GM21737 (cell line): ENCODE results near the gene INMT.

Experiments
- ATAC-seq: cut with Tn5 transposase; IDR thresholded peaks from one replicate; pipeline ENCODE4 v1.9.1; 2021; ENCODE audit warnings: mild to moderate bottlenecking, moderate library complexity; ENCODE audit not compliant: unreplicated experiment

The INMT gene

DNA sequence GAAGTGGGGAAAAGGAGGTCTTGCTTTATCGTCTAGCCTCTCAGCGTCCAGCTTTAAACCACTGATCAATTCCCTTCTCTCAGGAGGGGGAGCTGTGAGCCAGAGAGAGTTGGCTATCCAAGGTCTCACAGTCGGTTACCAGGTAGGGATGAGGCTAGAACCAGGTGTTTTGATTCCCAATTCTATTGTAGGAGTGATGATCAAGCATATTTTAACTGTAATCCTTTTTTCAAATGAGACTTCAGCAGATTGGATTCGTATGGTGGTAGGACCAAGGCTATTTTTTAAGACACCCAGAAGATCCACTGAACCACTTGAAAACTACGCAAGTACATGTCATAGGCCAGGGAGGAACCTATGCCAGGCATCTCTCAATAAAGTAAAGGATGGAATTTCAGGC, 27.6 kb downstream of the INMT start:
- no peak for ATAC-seq

DNA sequence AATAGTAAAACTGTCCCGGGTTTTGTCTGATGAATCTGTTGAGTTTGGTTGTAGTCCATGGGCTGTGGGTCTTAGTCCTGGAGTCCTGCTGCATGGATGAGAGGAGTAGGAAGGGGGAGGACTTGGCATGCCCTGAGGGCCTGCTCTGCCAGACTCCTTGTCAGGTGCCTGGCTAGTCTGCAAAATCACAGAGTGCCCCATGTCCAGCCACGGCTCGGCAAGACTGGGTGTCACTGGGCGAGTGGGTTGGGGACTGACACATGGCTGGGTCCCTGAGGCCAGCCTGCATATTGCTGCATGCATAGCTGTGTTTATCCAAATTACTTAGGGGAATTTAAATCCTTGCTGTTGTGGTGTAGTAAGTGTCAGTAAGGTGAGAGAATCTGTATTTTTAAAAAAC, 29.0 kb downstream of the INMT start:
- no peak for ATAC-seq

- no peak for ATAC-seq
Measured at GRCh38 chr7:30782690-30783089, 30.8 kb downstream of the INMT start.

GRCh38 chr7:30785786-30786185, 33.9 kb downstream of the INMT start:
- no peak for ATAC-seq

- no peak for ATAC-seq
Measured at GRCh38 chr7:30787486-30787885, 35.6 kb downstream of the INMT start.

DNA sequence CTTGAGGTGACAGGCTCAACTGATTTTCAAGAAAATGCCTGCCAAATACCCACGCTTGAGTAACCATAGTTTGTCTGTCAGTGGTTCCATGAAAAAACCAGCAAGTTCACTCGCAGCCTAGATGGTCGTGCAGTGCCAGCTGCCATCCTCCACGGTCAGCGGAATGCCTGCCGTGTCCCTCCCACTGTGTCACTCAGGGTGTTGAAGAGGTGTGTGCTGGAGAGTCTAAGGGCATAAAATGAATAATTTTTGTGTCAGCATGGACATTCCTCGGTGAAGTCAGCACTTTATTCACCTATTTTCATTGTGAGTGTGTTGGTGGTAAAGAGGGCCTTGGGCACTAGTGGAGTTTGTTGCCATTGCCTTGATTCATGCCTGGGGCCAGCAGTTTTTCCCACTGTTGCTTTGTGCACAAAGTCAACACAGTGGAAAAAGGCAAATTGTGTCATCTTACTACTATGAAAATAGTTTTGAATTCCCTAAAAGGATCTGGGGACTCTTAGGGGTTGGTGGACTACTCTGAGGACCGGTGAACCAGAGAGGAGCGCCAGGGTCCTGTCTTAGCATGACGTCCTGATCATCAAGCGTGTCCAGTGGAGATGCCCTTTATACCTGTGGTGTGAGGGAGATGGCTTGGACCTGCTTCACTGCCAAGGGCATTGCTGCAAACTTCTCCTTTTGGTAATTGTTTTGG, 36.9 kb downstream of the INMT start:
- ATAC-seq, result no peak

- no peak for ATAC-seq
Measured at GRCh38 chr7:30789334-30789711, 37.4 kb downstream of the INMT start.

DNA sequence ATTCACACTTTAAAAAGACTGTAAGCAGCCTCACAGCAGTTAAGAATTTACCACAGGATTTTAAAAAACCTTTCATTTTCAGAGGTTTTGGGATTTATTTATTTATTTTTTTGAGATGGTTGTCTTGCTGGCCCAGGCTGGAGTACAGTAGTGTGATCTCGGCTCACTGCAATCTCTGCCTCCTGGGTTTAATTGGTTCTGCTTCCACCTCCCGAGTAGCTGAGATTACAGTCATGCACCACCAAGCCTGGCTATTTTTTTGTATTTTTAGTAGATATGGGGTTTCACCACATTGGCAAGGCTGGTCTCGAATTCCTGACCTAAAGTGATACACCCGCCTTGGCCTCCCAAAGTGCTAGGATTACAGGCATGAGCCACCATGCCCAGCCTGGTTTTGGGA, 38.4 kb downstream of the INMT start:
- ATAC-seq, result no peak

GRCh38 chr7:30791114-30791513, 39.2 kb downstream of the INMT start:
- no peak for ATAC-seq

DNA sequence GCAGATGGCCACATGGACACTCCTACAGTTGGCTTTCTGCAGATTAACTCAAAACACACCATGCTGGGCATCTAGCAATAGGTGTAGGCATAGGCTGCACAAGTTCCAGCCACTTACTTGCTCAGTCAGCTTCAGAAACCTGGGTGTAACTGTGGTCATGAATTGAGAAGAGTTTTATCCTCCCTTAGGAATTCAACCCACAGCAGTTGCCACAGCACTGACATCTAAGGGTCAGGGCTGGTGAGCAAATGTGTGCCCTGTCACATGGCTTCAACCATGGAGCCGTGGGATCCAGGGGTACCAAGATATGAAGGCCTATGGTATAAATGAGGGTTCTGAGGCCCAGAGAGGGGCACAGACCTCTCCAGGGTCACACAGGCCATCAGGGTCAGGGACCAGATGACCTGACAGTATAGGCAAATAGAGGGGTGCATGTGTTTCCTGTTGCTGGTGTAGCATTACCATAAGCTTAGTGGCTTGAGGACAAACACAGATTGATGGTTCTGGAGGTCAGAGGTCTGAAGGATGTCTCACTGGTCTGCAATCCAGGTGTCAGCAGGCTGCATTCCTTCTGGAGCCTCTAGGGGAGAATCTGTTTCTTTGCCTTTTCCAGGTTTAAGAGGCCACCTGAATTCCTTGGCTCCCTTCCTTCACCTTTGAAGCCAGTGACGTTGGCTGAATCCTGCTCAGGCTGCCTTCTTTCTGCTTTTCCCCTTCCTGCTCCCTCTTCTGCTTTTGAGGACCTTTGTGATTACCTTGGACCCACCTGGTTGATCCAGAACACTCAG, 43.4 kb downstream of the INMT start:
- ATAC-seq, result no peak

DNA sequence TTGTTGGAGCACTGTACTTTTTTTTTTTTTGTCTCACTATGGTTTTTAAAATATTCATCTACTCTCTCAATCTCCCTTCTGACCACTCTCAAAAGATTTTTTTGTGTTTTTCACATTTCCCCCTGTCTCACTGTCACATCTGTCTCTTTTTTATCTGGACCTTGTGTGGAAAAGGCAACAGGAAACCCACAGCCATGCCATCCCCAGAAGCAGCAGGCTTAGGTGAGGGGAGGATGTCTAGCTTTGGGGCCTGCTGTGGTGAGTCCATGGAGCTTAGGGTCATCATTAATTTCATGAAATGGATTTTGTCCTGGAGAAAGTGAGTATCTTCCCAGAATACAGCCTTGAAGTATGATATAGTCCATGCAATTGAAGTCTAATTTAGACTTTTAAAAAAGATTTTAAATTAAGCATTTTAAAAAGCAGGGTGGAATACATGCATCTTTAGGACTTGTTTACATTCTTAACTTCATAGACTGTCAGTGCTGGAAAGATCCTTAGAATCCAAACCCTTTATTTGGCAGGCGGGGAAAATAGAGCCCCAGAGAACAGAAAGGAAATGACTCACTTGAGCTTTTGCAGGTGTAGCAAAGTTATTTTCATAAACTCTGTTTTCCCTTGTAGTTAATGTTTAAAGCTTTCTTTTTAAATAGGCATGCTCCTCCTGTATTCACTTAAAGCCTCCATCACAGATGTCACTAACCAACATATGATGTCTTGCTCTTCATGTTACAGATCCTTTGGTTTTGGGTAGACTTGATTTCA, 44.4 kb downstream of the INMT start:
- no peak for ATAC-seq

GRCh38 chr7:30797176-30798040, 45.5 kb downstream of the INMT start:
- ATAC-seq, result no peak

GRCh38 chr7:30799206-30799975, 47.5 kb downstream of the INMT start:
- ATAC-seq, result peak; percentile 73

DNA sequence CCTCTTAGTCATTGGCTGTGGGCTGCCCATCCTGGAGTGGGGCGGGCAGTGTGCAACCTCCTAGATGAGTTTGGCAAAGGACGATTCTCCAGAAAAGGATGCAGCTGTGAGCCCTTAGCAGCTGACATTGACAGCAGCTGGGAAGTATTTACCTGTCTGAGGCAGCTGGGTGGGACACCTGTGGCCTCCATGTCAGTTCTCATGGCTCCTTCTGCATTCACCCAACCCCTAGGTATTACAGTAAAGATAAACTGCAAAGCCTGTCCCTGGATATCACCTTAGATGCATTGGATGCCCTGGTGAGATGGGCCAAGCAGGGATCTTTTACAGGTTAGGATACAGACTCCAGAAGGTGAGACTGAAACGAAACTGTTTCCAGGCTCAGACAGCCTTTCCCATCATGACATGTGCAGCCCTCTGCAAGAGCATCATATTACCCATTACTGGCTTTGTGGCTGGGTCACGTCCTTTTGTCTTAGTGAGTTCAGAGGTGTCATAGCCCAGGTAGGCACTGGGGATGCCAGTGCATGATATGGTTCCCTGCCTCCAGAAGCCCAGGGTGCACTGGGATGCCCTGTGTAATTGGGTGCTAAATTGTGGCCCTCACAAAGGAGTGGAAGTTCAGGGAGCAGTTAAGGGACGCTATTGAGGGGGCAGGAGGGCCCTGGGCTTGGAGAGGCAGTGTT, 48.2 kb downstream of the INMT start:
- ATAC-seq, result no peak

- peak; percentile 24 for ATAC-seq
Measured at GRCh38 chr7:30800785-30801252, 48.9 kb downstream of the INMT start.

GRCh38 chr7:30802812-30803211, 50.9 kb downstream of the INMT start:
- ATAC-seq, result no peak

GRCh38 chr7:30804078-30804661, 52.2 kb downstream of the INMT start:
- ATAC-seq, result no peak

DNA sequence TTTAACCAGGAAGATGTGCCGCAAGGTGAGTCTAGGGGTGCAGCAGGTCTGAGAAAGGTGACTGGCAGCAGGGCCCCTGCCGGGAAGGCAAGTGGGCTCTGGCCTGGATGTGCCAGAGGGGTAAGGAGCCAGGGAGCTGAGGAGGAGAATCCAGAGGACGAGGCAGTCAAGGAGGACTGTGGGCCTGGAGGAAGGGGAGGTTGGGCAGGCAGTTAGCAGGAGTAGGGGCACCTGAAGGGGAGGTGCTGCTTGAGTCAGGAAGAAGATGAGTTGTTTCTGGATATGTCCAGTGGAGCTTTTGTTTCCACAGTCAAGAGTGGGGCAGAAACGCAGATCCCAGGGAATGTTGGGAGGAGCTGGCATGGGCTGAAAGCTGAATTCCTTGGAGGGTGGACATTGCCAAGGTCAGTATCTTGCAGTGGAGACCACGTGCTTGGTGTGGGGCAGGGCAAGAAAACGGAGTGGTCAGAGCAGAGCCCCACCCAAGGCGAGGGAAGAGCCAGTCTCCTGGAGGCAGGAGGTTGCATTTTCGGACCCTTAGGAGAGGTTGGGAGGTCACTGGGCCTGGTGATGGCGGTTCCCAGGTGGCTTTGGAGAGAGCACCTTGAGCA, 53.3 kb downstream of the INMT start:
- no peak for ATAC-seq

GRCh38 chr7:30805931-30806330, 54.0 kb downstream of the INMT start:
- no peak for ATAC-seq
